DMS153 treated with DMSO at 0.1 percent for 48 hours (cell line): ENCODE measurements around the gene MYPOP.

Experiments
- DNase-seq: peaks from one replicate; lab custom pipeline; 2025; ENCODE audit not compliant: unreplicated experiment; lab: John Stamatoyannopoulos, UW

Gene MYPOP

DNA sequence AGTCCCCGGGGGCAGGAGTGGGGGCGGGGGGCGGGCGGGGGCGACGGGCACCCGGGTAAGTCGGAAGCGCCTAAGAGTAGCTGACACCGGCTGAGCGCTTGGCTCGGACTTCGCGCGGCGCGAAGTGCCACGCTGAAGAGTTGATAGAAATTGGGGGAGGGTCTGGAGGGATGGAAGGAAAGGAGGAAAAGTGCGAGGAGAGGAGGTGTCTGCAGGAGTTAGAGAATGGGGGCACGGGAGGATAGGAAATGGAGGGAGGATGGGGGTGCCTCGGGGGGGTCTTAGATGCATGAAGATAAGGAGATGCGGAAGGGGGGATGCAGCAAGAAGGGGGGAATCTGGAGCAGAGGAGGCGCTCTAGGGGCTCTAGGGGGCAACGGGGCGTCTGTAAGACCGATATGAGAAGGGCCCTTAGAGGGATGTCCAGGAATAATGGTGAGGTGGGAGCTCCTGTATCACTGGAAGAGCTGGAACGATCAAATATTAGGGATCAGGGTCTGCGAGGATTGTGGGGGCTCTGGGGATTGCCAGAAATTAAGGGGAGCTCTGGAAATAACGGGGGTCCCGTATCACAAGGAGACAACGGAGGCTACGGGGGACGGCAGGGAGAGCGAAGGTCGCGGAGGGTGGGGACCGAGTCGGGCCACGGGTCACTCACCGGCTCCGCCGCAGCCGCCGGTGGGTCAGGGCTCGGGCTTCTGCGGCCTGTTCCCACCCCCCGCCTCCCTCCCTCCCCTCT is at the start of gene MYPOP:
Gene MYPOP (minus strand): TSS at position 702 of the 739 bp plus-strand sequence. CDS start 840 bp downstream, outside the sequence.
- DNase-seq, result no peak

DNA sequence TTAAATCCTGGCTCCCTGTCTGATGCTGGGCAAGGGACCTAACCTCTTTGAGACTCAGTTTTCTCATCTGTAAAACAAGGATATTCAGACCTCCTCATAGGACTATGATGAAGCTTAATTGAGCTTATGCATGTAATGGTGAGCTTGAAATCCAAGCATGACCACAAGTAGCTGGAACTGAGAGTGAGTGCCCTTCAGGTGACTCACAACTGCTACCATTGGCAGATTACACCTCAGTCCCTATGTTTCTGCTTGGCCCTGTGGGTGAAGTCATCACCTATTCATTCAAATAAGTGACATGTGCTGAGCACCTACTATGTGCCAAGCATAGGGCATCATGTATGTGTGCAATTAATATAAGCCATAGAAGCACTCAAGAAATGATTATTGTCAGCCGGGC is 45.5 kb upstream of the MYPOP start:
- no peak for DNase-seq

DNA sequence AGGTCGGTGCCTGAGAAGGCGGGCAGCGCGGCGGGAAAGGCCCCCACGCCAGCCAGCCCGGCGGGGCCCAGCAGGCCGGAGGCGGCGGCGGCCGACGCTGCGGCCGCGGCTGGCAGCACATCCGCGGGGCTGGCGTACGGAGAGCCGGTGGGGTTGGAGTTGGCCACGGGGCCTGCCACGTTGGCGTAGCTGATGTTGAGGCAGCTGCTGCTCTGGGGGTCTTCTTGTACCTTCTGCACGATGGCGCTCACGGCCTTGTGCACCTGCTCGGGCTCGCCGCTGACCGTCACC is 38.0 kb upstream of the MYPOP start:
- DNase-seq, result no peak

- DNase-seq, result no peak
Observed at GRCh38 chr19:45939792-45940514, 37.5 kb upstream of the MYPOP start.

- no peak for DNase-seq
Observed at GRCh38 chr19:45938733-45939319, 36.4 kb upstream of the MYPOP start.

GRCh38 chr19:45935267-45935666 is 32.9 kb upstream of the MYPOP start:
- DNase-seq, result no peak

DNA sequence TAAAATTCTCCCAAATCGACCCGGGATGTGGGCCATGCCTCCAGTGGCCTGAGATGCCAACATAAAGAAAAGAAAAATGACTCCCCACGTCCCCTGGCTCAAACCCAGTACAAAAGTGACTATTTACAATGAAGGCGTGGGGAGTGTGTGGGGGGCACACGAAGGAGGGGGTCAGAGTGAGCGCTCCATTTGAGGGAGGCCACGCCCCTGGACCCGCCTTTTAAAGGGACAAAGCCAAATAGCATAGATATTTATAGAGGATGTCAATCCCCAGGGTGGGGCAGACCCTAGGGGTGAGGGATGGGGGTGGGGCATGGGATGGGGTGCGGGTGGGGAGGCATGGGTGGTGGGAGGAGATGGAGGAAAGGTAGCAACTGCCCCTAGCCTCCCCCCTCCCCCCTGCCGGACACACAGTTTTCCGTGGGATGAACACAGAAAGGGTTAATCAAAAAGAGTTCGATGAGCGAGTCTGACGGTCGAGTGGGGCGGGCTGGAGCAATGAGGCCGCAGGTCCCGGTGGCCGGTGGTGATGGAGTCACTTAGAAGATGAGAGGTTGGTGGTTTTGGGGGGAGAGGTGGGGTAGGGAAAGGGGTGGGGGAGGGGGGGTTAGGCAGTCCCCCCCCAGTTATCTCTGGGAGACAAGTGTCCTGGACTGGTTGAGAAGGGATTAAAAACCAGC is 32.3 kb upstream of the MYPOP start:
- DNase-seq, result no peak

DNA sequence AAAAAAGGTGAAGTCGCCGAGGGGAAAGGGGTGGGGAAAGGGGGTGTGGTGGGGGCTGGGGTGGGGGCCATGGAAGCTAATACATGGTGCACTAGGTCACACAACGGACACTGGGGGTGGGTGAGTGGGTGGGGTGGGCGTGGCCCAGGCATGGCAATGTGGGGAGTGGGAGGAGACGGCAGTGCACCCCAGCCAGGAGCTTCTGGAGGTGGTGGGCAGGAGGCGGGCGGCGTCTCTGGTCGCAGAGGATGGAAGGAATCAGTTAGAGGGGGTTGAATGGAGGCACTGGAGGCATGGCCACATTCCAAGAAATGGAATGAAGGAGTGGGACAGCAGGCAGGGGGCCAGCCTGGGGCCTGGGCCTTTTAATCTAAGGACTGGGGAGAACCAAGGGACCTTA is 31.3 kb upstream of the MYPOP start:
- DNase-seq, result no peak

GRCh38 chr19:45931055-45931454 is 28.6 kb upstream of the MYPOP start:
- DNase-seq, result no peak

DNA sequence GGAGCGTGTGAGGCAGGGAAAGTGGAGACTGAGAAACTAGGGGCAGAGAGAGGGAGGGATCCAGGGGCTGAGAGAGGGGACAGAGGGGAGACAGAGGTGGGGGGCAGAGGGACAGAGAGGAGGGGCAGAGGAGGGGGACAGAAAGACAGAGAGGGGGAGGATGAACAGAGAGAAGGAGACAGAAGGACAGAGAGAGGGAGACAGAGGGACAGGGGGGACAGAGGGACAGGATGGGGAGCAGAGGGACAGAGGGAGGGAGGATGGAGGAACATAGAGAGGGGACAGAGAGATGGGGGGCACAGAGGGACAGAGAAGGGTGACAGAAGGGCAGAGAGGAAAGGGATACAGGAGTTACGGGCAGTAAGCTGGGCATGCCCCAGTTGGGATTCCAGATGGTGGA is 26.8 kb upstream of the MYPOP start:
- no peak for DNase-seq

GRCh38 chr19:45927565-45928261 is 25.3 kb upstream of the MYPOP start:
- DNase-seq, result peak; percentile 88

- DNase-seq, result no peak
Observed at GRCh38 chr19:45924891-45925447, 22.6 kb upstream of the MYPOP start.

- DNase-seq, result no peak
Observed at GRCh38 chr19:45922281-45922680, 19.9 kb upstream of the MYPOP start.

DNA sequence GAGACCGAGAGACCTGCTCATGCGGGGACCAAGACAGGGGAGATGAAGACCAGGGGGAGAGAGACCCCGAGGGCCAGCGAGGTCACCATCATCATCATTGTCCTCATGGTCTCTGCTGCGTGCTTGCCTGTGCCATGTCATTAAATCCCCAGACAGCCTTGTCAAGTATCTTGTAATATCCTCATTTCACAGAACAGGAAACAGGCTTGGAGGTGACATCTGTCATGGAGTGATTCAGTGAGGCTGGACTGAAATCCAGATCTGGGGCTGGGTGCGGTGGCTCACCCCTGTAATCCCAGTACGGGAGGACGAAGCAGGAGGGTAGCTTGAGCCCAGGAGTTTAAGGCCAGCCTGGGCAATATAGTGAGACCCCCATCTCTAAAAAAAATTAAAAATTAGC is 18.0 kb upstream of the MYPOP start:
- no peak for DNase-seq

DNA sequence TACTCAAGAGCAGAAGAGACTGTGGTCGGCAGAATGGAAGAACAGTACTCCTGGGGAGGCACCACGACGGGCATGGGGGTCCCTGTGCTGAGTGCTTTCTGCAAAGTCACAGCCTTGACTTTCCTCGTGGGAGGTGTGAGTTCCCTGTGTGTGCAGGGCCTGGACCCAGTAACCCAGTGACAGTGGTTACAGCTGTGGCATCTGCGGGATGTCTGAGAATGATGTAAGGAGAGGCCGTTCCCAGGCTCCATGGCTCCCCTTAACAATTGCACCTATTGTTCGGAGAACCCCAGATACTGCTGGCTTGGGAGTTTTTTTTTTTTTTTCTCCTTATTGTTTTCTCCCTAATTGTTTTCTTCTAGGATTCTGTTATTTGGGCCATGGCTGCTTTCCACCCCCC is 17.3 kb upstream of the MYPOP start:
- no peak for DNase-seq

GRCh38 chr19:45918721-45919120 is 16.3 kb upstream of the MYPOP start:
- DNase-seq, result no peak

- no peak for DNase-seq
Observed at GRCh38 chr19:45917421-45918091, 15.1 kb upstream of the MYPOP start.

- no peak for DNase-seq
Observed at GRCh38 chr19:45913874-45914830, 11.7 kb upstream of the MYPOP start, which contains the start of gene NANOS2. Gene NANOS2 (minus strand): TSS chr19:45914778. CDS start chr19:45914693, 85 bp downstream.

- DNase-seq, result no peak
Observed at GRCh38 chr19:45911291-45911690, 8.9 kb upstream of the MYPOP start.
